Fibroblast of pulmonary artery (primary cell): ENCODE results near the gene SLC38A9.

Source experiments
- DNase-seq: peaks from one replicate; pipeline ENCODE4 v3.0.0-alpha.2; 2010; ENCODE audit warnings: low read depth
- H3K4me3 ChIP-seq: replicated peaks from 2 replicates; pipeline ENCODE4 v1.5.1; 2011; ENCODE audit warnings: low read depth, mild to moderate bottlenecking, control low read depth, low read length, moderate library complexity
- TF ChIP-seq, protein P1 (sequence below): IDR thresholded peaks from 2 replicates; pipeline ENCODE4 v1.5.1; 2011; ENCODE audit warnings: mild to moderate bottlenecking, control low read depth, low read length, inconsistent platforms; ENCODE audit errors: missing control alignments

Gene SLC38A9

DNA sequence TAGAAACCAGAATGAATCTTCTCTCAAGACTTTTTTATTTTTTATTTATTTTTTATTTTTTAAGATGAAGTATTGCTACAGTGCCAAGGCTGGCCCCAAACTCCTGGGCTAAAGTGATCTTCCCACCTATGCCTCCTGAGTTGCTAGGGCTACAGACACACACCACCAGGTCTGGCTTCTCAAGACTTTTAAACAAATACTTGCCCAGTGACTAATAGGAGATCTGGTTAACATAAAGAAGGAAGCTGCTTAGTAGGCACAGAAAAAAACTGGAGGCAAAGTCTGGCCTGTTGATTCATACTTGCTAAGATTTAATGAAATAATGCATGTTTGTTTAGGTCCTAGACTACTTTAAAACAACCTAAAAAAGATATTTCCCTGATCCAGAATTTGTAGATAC lies 43.8 kb downstream of the SLC38A9 start:
- TF ChIP-seq, protein P1, sequence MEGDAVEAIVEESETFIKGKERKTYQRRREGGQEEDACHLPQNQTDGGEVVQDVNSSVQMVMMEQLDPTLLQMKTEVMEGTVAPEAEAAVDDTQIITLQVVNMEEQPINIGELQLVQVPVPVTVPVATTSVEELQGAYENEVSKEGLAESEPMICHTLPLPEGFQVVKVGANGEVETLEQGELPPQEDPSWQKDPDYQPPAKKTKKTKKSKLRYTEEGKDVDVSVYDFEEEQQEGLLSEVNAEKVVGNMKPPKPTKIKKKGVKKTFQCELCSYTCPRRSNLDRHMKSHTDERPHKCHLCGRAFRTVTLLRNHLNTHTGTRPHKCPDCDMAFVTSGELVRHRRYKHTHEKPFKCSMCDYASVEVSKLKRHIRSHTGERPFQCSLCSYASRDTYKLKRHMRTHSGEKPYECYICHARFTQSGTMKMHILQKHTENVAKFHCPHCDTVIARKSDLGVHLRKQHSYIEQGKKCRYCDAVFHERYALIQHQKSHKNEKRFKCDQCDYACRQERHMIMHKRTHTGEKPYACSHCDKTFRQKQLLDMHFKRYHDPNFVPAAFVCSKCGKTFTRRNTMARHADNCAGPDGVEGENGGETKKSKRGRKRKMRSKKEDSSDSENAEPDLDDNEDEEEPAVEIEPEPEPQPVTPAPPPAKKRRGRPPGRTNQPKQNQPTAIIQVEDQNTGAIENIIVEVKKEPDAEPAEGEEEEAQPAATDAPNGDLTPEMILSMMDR = no peak
- DNase-seq = peak; percentile 82
- H3K4me3 ChIP-seq = no peak overlapping the region

GRCh38 chr5:55667938-55668337 lies 44.2 kb downstream of the SLC38A9 start:
- no peak for DNase-seq
- TF ChIP-seq, protein P1 = no peak

DNA sequence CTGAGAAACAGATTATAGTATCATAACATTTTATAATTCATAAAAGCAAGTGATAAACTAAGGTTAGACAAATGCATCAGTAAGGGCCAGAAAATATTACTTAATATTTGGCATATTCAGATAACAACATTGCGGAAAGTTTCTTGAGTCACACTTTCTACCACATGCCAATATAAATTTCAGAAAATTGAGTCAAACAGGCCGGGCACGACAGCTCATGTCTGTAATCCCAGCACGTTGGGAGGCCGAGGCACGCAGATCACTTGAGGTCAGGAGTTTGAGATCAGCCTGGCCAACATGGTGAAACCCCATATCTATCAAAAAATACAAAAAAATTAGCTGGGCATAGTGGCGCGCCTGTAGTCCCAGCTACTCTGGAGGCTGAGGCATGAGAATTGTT lies 47.1 kb downstream of the SLC38A9 start:
- DNase-seq = no peak
- no peak overlapping the region for H3K4me3 ChIP-seq
- TF ChIP-seq, protein P1 = no peak

More at GRCh38 chr5:55667938-55668337, 44.2 kb downstream of the SLC38A9 start:
- no peak overlapping the region for H3K4me3 ChIP-seq

- DNase-seq = no peak
- H3K4me3 ChIP-seq = no peak overlapping the region
- TF ChIP-seq, protein P1 = no peak
These were observed 54.7 kb downstream of the SLC38A9 start for GRCh38 chr5:55657443-55657842.

DNA sequence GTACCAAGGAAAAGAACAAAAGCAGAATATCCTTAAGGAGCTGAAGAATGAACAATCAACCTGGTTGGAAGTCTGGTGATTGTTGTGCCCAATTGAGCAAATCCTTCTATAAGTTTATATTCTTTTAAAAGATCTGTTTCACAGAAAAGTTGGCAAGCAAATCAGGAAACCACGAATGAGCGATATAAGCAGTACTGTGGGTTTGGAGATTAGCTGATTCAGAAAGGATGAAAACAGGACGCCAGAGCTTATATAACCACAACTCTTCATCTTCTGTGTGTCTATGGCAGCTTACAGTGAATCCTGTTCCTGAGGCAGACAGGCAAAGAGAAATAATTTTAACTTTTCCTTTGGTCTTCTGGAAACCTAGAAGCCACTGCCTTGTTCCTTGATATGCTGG lies 61.7 kb downstream of the SLC38A9 start:
- DNase-seq = peak; percentile 74

GRCh38 chr5:55649963-55650362 lies 62.2 kb downstream of the SLC38A9 start:
- TF ChIP-seq, protein P1 = no peak
- no peak for DNase-seq
- no peak overlapping the region for H3K4me3 ChIP-seq

More for the DNA sequence above, 61.7 kb downstream of the SLC38A9 start:
- TF ChIP-seq, protein P1 = no peak
- no peak overlapping the region for H3K4me3 ChIP-seq

DNA sequence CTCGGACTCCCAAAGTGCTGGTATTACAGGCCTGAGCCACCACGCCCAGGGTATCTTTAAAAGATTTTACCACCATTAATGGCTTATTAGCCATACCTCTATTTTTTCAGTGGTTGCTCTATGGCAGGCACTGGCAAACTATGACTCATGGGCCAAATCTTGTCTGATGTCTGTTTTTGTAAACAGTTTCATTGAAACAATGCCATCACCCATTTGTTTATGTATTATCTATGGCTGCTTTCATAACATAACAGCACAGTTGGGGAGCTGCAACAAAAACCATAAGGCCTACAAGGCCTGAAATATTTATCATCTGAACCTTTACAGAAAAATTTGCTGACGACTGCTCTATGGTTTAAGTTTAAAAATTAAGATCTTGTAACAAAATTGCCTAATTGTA lies 66.8 kb downstream of the SLC38A9 start:
- H3K4me3 ChIP-seq = no peak overlapping the region
- peak; percentile 68 for DNase-seq
- TF ChIP-seq, protein P1 = no peak
